Bronchus fibroblast of lung (primary cell): ENCODE results near the gene ADAMTS3. TPM values are rescaled to one million over a fixed set of nuclear protein-coding genes. Genes with fewer than 3 reads are reported as not detected.

Experiments
- total RNA-seq: library from RNA; depleted of rRNA; stranded (reverse); fragments of >200 nt; gene quantifications from 2 replicates; pipeline ENCODE4 v1.2.3, GENCODE V29; 2015

Gene ADAMTS3
- 0.84 and 1.2 TPM in 2 replicates for total RNA-seq

GRCh38 chr4:72568959-72569718, at the start of gene ADAMTS3:
TSS of gene ADAMTS3 (minus strand) at chr4:72569221. CDS start at chr4:72568762, 459 bp downstream.

